GM12892 (cell line): ENCODE measurements around the gene H2BK1.

ENCODE experiments used
- POLR2A ChIP-seq: IDR thresholded peaks from 2 replicates; pipeline ENCODE4 v1.6.1; 2011; ENCODE audit warnings: low read depth, low read length, control low read depth
- POLR2AphosphoS5 ChIP-seq: IDR thresholded peaks from 2 replicates; pipeline ENCODE4 v1.6.1; 2011; ENCODE audit warnings: low read depth, low read length, control low read depth

DNA sequence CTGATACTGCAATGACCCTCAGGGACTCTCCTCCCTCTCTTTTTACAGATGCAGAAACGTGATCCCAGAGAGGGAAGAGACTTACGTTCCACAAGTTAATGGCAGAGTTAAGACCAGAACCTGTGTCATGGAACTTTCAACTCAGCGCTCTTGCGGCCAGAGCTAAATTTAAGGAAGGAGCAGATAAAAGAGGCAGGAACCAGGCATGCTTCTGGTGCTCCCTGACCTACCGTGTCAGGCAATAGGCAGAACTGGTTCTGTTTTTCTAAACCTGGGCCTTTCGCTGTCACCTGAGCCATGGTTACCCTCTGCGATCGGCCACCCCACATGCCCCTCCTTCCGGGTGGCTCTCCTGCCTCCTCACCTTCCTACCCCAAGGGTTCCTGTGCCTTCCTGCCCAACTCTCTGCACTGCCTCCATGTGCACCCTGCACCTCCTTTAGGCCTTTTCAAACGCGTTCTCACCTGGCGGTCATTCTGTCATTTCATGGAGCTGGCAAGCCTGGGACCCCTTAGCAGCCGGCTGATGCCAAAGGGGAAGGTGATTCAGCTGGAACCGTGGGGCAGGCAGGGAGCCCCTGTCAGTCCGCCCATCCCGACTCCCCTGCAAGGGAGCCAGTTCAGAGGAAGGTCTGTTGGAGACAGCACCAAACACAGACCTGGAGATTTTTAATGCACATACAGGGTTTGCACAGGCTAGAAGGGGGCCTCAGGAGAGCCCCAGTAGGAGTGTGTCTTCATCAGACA lies 35.1 kb downstream of the H2BK1 start:
- TF ChIP-seq POLR2A: no peak
- no peak for TF ChIP-seq POLR2AphosphoS5
